Stimulated activated CD8-positive, alpha-beta memory T cell treated with anti-CD3 and anti-CD28 coated beads, Interleukin-4, amount 100 ng/mL, for 1 hour (primary cell): ENCODE measurements around the gene CASP14.
"Not testable (repeated sequence)": the region's sequence is repeated elsewhere in the genome, so short reads cannot be mapped to it uniquely, and the experiment has no call there.

Source experiments
- DNase-seq, 2 donors: peaks; one replicate each; pipeline ENCODE4 v3.0.0-alpha.2; 2020; ENCODE audit warnings: low read depth in 2 of 2, low spot score in 1 of 2

Gene CASP14, protein sequence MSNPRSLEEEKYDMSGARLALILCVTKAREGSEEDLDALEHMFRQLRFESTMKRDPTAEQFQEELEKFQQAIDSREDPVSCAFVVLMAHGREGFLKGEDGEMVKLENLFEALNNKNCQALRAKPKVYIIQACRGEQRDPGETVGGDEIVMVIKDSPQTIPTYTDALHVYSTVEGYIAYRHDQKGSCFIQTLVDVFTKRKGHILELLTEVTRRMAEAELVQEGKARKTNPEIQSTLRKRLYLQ

DNA sequence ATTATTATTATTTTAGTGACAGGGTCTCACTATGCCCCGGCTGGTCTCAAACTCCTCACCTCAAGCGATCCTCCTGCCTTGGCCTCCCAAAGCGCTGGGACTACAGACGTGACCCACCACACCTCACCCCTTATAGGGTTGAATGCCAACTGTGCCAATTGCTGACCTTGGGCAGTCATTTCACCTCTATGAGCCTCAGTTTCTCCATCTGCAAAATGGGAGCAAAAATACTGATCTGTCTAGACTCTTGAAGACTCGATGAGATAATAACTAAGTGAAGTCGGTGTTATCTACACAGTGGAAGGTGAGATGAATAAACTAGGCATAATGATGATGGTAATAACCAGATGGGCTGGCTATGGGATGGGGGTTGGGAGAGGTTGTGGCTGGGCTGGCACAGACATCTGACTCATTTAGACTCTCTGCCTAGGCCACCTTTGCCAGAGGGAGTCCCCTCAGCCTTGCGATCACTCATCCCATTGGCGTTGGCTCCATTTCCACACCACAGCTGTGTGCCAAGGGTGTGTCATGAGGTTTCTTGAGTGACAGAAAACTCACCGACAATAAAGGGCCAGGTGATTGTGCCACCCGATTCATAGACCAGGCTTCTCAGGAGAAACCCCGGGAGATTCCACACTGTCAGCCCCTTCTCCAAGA, at the start of gene CASP14:
Gene CASP14, plus strand, starts transcription at position 596 of the 657 bp plus-strand sequence. CDS start 2,772 bp downstream, outside the sequence.
- no peak for DNase-seq

DNA sequence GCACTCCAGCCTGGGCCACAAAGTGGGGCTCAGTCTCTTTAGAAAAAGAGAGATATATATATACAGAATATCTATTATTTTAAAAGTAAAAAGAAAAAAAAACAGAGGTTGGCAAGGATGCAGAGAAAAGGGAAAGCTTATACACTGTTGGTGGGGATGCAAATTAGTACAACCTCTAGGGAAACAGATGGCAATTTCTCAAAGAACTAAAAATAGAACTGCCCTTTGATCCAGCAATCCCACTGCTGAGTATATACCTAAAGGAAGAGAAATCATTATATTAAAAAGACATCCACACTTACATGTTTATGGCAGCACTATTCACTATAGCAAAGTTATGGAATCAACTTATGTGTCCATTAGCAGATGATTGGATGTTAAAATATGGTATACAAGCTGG, 41.0 kb upstream of the CASP14 start:
- DNase-seq = no peak

DNA sequence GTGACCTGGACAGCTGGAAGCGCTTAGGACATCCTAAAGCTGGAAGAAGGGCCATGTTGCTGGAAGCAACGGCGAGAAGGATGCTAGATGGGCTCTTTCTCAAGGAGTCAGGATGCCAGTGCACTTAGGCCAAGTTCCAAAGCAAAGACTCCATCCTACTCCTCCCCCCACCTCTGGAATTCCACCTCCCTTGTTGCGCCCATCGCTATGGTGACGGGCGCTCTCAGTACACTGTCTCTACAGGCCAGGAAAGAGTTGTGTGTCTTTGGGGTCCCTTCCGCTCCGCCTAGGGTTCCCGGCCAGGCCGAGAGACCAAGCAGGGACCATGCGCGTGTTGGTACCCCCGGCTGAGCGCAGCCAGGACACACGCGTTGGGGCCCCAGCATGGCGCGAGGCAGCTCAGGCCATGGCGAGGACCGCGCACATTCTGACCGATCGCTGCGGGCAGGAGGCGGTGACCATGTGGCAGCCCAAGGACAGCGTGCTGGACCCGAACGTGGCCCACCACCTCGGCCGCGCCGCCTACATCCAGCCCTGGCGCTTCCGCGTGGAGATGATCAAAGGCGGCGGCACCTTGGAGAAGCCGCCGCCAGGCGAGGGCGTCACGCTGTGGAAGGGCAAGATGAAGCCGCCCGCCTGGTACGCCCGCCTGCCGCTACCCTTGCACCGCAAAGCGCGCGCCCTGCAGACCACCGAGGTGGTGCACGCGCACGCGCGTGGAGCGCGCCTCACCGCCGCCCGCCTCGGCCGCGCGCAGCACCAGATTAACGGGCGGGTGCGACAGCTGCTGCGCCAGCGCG, 38.6 kb upstream of the CASP14 start:
- DNase-seq = no peak

DNA sequence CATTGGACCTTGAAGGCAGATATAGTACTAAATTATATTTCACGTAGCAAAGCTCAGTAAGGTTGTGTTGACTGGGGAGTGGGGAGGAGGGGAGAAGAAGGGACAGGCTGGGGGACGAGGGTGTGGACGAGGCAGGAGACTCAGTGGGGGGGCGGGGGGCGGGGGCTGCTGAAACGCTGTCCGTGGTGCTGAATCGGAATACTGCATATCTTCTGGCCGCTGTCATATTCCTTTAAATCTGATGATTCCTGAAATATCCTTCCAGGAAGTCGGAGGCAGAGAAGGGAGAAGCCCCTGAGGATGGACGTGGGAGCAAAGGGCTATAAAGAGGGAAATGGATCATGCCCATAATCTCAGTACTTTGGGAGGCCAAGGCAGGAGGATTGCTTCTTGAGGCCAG, 34.7 kb upstream of the CASP14 start:
- no peak for DNase-seq

DNA sequence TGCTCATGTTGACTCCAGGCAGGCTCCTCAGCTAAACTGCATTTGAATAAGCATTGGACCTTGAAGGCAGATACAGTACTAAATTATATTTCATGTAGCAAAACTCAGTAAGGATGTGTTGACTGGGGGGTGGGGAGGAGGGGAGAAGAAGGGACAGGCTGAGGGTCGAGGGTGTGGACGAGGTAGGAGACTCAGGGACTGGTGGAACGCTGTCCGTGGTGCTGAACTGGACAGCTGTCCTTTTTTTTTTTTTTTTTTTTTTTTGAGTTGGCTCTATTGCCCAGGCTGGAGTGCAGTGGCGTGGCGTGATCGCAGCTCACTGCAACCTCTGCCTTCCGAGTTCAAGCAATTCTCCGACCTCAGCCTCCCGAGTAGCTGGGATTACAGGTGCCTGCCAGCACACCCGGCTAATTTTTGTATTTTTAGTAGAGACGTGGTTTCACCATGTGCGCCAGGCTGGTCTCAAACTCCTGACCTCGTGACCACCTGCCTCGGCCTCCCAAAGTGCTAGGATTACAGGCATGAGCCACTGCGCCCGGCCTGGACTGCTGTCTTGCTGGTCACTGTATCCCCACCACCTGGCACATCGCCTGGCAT, 33.2 kb upstream of the CASP14 start:
- DNase-seq = no peak

DNA sequence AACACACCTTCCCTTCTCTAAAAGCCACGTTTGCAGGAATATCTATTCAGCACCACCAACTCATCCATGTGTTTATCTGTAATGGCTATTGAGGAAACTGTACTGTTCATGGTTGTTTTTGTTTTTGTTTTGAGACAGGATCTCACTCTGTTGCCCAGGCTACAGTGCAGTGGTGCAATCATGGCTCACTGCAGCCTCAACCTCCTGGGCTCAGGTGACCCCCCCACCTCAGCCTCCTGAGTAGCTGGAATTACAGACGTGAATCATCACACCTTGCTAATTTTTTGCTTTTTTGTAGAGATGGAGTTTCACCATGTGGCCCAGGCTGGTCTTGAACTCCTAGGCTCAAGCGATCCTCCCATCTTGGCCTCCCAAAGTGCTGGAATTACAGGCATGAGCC, 30.4 kb upstream of the CASP14 start:
- not testable (repeated sequence) for DNase-seq

DNA sequence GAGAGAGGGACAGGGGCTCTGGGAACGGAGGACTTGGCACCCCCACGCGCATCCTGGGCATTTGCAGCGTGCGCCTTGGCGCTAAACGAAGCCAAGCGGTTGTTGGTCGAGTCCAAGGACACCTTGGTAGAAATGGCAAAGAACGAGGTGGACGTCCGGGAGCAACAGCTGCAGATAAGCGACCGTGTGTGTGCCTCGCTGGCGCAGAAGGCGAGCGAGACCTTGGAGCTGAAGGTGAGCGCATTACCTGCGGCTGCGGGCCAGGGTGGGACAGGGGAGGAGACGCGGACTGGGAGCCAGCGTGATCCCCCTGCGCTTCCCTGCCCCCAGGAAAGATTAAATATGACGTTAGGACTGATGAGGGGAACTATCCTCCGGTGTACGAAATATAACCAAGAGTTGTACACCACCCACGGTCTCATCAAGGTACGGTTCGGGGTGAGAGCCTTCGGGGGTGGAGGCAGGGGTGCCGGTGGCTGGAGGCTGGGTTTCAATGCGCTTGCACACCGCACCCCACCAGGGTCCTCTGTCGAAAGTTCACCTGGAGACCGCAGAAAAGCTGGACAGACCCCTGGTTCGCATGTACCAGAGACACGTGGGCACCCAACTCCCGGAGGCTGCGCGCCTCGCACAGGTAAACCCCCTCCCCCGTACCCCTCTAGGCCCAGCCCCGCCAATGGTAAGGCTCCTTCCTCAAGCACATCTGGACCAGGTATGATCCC, 27.8 kb upstream of the CASP14 start:
- DNase-seq = no peak

DNA sequence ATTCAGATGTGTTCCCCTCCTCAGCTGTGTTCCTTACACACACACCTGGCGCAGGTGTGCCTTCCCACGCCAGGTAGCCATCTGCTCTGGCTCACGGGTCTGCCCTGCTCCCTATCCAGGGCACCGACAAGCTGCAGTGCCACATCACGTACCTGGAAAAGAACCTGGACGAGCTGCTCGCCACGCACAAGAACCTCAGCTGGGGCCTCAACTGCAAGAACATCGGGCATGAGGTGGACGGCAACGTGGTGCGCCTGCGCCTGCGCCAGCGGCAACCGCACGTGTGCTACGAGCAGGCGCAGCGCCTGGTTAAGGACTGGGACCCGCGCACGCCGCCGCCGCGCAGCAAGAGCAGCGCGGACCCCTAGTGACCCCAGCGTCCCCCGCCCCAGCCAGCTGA, 26.5 kb upstream of the CASP14 start:
- DNase-seq = no peak

DNA sequence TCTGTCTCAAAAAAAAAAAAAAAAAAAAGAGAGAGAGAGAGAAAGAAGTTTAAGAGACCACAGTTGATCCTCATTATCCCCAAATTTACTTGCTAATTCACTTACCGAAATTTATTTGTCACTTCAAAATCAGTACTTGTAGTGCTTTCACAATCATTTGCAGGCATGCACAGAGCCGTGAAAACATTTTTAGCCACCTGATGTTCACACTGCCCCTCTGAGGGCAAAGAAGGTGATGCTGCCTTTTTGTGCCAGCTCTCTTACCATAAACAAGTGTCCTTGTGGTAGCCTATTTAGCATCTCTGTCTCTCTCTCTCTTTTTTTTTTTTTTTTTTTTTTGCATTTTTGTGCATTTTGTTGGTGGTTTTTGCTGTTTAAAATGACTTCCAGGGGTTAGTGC, 24.1 kb upstream of the CASP14 start:
- DNase-seq = no peak

DNA sequence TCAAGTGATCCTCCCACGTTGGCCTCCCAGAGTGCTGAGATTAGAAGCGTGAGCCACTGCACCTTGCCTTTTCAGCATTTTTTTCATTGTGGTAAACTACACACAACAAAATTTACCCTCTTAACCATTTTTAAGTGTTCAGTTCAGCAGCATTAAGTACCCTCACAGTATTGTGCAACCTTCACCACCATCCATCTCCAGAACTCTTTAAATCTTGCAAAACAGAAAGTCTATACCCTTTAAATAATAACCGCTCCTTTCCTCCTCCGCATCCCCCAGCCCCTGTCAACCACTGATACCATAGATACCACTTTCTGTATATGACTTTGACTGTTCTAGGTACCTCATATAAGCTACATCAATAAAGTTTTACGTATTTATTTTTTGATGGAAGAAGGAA, 20.8 kb upstream of the CASP14 start:
- DNase-seq = no peak

DNA sequence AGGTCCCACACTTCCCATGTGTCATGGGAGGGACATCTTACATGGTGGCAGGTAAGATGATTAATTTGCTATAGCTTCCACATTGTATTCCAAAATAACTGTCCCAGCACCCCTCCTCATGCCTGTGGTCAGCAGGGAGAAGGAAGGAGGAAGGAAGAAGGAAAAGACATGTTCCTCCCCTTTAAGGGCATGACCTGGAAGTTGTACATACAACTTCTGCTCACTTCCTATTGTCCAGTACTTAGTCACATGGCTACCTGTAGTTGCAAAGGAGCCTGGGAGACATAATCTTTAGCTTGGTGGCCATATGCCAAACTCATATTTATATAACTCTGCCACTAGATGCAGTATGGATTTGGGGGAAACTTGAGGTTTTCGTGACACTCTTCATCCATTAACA, 17.6 kb upstream of the CASP14 start:
- DNase-seq = no peak

DNA sequence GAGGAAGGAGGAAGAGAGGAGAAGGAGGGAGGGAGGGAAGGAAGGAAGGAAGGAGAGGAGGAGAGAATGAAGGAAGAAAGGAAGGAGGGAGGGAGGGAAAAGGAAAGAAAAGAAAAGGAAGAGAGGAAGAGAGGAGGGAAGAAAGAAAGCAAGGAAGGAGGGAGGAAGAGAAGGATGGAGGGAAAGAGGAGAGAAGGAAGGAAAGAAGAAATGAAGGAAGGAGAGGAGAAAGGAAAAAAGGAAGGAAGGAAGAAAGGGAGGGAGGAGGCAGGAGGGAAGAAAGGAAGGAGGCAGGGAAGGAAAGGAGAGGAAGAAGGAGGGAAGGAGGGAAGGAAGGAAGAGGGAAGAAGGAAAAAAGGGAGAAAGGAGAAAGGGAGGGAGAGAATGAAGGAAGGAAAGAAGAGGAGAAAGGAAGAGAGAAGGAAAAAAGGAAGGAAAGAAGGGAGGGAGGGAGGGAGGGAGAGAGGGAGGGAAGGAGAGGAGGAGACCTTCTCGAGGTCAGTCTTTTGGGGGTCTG, 13.4 kb upstream of the CASP14 start:
- DNase-seq = no peak

DNA sequence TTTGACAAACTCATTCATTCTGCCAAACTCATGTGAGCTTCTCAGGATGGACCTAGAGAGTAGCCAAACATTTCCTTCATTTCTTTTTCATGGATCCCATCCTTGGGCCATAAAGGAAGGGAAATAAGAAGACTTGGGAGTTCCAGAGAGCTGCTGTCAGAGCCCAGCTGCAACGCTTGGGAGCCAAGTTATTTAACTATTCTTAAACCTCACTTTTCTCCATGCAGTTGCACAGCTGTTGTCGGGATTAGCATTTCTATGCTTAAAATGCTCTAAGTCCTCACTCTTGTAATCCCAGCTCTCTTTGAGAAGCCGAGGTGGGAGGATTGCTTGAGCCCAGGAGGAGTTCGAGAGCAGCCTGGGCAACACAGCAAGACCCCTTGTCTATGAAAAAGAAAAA, 11.7 kb upstream of the CASP14 start:
- no peak for DNase-seq

DNA sequence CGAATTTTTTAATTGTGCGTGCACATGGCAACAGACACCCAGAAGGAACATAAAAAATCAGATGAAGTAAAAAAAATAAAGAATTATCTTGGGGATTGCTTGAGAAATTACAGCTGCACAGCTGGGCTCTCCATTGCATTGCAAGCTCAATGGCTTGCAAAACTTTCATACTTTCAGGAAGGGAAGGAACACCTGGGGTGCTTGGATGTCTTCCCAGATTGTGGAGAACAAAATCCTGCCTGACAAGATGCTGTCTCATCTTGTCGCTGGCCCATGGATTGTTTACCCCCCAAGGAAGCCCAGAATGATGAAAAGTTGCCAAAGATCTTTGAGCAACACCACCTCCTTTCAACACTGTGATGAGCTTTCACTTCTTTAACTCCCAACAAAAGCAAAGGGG, 11.0 kb upstream of the CASP14 start:
- DNase-seq = no peak

DNA sequence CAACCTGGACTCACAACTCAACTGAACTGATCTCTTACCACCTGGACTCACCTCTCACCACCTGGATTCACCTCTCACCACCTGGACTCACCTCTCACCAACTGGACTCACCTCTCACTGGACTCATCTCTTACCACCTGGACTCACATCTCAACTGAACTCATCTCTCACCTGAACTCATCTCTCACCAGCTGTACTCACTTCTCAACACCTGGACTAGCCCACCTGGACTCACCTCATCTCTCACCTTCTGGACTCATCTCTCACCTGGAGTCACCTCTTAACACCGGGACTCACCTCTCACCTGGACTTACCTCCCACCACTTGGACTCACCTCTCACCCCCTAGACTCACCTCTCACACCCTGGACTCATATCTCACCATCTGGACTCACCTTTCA, 7.3 kb upstream of the CASP14 start:
- no peak for DNase-seq

DNA sequence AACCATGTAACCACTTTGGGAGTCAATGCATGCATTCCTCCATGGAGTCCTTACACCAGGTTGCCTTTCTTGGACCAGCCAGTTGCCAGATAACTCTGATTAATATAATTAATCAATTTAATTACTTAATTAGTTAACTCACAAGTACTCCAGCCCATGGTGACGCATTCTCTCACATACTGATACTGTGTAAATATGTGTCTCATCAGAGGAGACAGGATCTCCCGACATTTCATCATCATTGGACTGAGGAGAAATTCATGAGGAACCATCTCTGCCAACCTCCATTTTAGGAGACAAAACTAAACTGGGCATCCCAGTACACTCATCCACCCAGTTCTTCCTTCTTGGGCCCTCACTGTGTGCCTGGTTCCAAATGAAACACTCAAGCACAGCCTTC, 6.5 kb upstream of the CASP14 start:
- DNase-seq = no peak

DNA sequence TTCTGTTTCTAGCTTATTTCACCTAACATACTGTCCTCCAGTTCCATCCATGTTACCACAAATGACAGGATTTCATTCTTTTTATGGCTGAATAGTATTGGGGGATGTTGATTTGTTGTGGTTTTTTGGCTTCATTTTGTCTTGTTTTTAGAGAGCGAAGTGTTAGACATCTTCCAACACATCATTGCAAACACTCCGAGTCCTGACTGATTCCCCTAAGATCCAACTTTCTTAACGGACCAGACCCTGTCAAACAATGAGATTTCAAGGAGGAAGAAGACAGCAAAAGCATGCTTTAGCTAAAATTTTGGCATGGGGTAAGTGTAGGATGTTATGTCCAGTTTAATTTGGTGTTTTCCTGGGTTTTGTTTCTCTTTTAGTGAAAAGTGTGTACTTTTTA, 3.8 kb upstream of the CASP14 start:
- no peak for DNase-seq

DNA sequence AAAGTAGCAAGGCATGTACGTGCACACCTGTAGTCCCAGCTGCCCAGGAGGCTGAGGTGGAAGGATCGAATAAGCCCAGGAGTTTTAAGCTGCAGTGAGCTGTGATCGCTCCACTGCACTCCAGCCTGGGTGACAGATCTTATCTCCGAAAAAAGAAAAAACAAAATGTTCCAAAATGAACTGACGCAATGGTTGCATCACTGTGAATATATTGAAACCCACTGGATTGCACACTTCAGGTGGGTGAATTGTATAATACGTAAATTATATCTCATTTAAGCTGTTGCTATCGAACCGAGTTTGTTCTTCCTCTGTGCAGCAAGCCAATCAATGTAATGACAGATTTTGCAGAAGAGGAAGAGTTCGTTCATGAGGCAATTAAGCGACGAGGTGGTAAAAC, 1.6 kb upstream of the CASP14 start:
- no peak for DNase-seq

DNA sequence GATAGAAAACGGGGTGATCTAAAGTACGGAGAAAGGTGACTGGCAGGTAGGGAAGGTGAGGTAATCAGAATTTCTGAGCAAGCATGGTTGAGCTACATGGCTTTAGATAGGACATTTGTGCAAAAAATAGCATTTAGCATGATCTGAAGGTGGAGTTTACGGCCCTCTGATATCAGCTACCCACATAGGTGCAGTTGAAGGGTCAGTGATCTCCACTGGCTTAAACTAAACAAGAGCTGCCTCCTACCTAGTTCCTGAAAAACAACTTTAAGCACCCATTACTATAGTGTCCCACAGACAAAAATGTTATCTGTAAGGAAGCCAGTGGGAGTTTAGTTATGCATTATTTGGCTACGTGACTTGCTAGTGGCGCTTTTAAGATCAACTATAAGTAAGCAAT, 1.2 kb upstream of the CASP14 start:
- DNase-seq = no peak

DNA sequence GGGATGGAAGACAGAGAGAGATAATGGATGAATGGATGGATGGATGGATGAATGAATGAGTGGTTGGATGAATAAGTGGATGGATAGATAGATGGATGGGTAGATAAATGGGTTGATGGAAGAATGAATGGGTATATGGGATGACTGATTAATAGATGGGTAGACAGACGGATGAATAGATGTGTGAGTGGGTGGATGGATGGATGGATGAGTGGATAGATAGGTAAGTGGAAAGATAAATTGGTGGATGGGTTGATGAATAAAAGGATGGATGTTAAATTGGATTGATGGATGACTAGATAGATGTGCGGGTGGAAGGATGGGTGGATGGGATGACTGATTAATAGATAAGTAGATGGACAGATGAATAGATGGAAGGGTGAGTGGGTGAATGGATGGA, 1.4 kb downstream of the CASP14 start:
- DNase-seq = no peak

DNA sequence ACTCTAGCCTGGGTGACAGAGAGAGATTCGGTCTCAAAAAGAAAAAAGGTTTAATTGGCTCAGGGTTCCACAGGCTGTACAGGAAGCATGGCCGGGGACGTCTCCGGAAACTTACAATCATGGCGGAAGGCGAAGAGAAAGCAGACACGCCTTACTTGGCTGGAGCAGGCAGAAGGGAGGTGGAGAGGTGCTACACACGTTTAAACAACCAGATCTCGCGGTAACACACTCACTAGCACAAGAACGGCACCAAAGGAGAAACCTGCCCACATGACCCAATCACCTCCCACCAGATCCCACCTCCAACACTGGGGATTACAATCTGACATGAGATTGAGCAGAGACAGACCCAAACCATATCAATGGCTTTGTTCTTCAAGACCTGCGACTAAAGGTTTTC, 12.8 kb downstream of the CASP14 start:
- no peak for DNase-seq
